HG03045 (cell line): ENCODE data around the gene TNKS1BP1.

Source experiments
- ATAC-seq: cut with Tn5 transposase; IDR thresholded peaks from one replicate; pipeline ENCODE4 v1.9.1; 2021; ENCODE audit warnings: mild to moderate bottlenecking, moderate library complexity; ENCODE audit not compliant: unreplicated experiment

TNKS1BP1 gene

GRCh38 chr11:57313071-57313787, 11.5 kb downstream of the TNKS1BP1 start:
- ATAC-seq: no peak

- ATAC-seq: no peak
These were observed 12.2 kb downstream of the TNKS1BP1 start for GRCh38 chr11:57312511-57313021.

- ATAC-seq: peak; percentile 97
These were observed 13.4 kb downstream of the TNKS1BP1 start for GRCh38 chr11:57311109-57311936.

- no peak for ATAC-seq
These were observed 14.1 kb downstream of the TNKS1BP1 start for GRCh38 chr11:57310630-57311086.

- ATAC-seq: no peak
These were observed 14.7 kb downstream of the TNKS1BP1 start for GRCh38 chr11:57310091-57310490.

GRCh38 chr11:57309106-57310059, 15.4 kb downstream of the TNKS1BP1 start:
- no peak for ATAC-seq

- ATAC-seq: no peak
These were observed 16.2 kb downstream of the TNKS1BP1 start for GRCh38 chr11:57308426-57309060.

GRCh38 chr11:57307666-57308270, 17.0 kb downstream of the TNKS1BP1 start:
- ATAC-seq: no peak

GRCh38 chr11:57306940-57307565, 17.7 kb downstream of the TNKS1BP1 start:
- no peak for ATAC-seq

- no peak for ATAC-seq
These were observed 18.4 kb downstream of the TNKS1BP1 start for GRCh38 chr11:57306161-57306876.

- no peak for ATAC-seq
These were observed 19.2 kb downstream of the TNKS1BP1 start for GRCh38 chr11:57305523-57305922.

- ATAC-seq: no peak
These were observed 20.7 kb downstream of the TNKS1BP1 start for GRCh38 chr11:57303990-57304579.

- no peak for ATAC-seq
These were observed 21.3 kb downstream of the TNKS1BP1 start for GRCh38 chr11:57303280-57303989.

GRCh38 chr11:57302489-57302888, 22.3 kb downstream of the TNKS1BP1 start:
- ATAC-seq: no peak

- ATAC-seq: no peak
These were observed 22.9 kb downstream of the TNKS1BP1 start for GRCh38 chr11:57301711-57302423.

GRCh38 chr11:57300785-57301184, 24.0 kb downstream of the TNKS1BP1 start:
- no peak for ATAC-seq

GRCh38 chr11:57299150-57299737, 25.5 kb downstream of the TNKS1BP1 start:
- no peak for ATAC-seq
